WTC11 (cell line): Measurements from ENCODE around the gene UCP1.

Experiments used
- CTCF ChIP-seq: fragments of 200-600 bp; IDR thresholded peaks from 2 replicates; pipeline ENCODE4 v1.8.0; 2022; ENCODE audit warnings: antibody characterized with exemption
- ELF4 ChIP-seq: sonication (generic); formaldehyde crosslinking; IDR thresholded peaks from 2 replicates; pipeline ENCODE4 v1.8.1; 2022; ENCODE audit warnings: low read depth, mild to moderate bottlenecking, moderate library complexity, missing genetic modification reagents
- FOXP4 ChIP-seq: sonication (generic); formaldehyde crosslinking; IDR thresholded peaks from 2 replicates; pipeline ENCODE4 v1.8.0; 2022; ENCODE audit warnings: mild to moderate bottlenecking, missing genetic modification reagents
- SP1 ChIP-seq: sonication (generic); formaldehyde crosslinking; conservative IDR thresholded peaks from 2 replicates; pipeline ENCODE4 v1.8.1; 2022; ENCODE audit warnings: missing genetic modification reagents
- ZNF138 ChIP-seq: sonication (generic); formaldehyde crosslinking; conservative IDR thresholded peaks from 2 replicates; pipeline ENCODE4 v1.8.1; 2022; ENCODE audit warnings: mild to moderate bottlenecking, moderate library complexity, missing genetic modification reagents
- TF ChIP-seq, protein P1 (sequence below): sonication (generic); formaldehyde crosslinking; IDR thresholded peaks from 2 replicates; pipeline ENCODE4 v1.8.1; 2023; ENCODE audit warnings: mild to moderate bottlenecking, missing genetic modification reagents, moderate library complexity
- TF ChIP-seq, protein P2 (sequence below): sonication (generic); formaldehyde crosslinking; conservative IDR thresholded peaks from 2 replicates; pipeline ENCODE4 v1.8.1; 2022; ENCODE audit warnings: mild to moderate bottlenecking, missing genetic modification reagents

- TF ChIP-seq CTCF (no peak), FOXP4 (CRISPR knock-in tag) (no peak), ELF4 (no peak), ZNF138 (CRISPR knock-in tag) (no peak), SP1 (CRISPR knock-in tag) (no peak)
- TF ChIP-seq, protein P1, sequence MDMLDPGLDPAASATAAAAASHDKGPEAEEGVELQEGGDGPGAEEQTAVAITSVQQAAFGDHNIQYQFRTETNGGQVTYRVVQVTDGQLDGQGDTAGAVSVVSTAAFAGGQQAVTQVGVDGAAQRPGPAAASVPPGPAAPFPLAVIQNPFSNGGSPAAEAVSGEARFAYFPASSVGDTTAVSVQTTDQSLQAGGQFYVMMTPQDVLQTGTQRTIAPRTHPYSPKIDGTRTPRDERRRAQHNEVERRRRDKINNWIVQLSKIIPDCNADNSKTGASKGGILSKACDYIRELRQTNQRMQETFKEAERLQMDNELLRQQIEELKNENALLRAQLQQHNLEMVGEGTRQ = no peak
- TF ChIP-seq, protein P2, sequence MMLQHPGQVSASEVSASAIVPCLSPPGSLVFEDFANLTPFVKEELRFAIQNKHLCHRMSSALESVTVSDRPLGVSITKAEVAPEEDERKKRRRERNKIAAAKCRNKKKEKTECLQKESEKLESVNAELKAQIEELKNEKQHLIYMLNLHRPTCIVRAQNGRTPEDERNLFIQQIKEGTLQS (CRISPR knock-in tag) = no peak
These were observed 39.3 kb downstream of the UCP1 start for GRCh38 chr4:140529434-140529833.
